Muscle layer of colon (tissue), 2 donors: ENCODE results near the gene OR52N1.

Source experiments
- H3K27ac ChIP-seq: one replicate; pipeline ENCODE4 v1.7.0; 2013; ENCODE audit warnings: low read depth, mild to moderate bottlenecking, low read length, moderate library complexity
- H3K27me3 ChIP-seq, 2 donors: one replicate each; pipeline ENCODE4 v1.7.0; 2013; ENCODE audit warnings: low read length in 2 of 2, mild to moderate bottlenecking in 2 of 2; ENCODE audit not compliant: insufficient read depth in 2 of 2, control insufficient read depth in 1 of 2
- H3K36me3 ChIP-seq: one replicate; pipeline ENCODE4 v1.7.0; 2013; ENCODE audit warnings: mild to moderate bottlenecking, low read length; ENCODE audit not compliant: insufficient read depth
- H3K4me1 ChIP-seq: one replicate; pipeline ENCODE4 v1.7.0; 2013; ENCODE audit warnings: mild to moderate bottlenecking, low read length; ENCODE audit not compliant: insufficient read depth
- H3K4me3 ChIP-seq, 2 donors: one replicate each; pipeline ENCODE4 v1.7.0; 2013; ENCODE audit warnings: low read length in 2 of 2, low read depth in 1 of 2, mild to moderate bottlenecking in 1 of 2, moderate library complexity in 1 of 2
- H3K9ac ChIP-seq: one replicate; pipeline ENCODE4 v1.7.0; 2013; ENCODE audit warnings: low read length
- H3K9me3 ChIP-seq: one replicate; pipeline ENCODE4 v1.7.0; 2013; ENCODE audit warnings: mild to moderate bottlenecking, low read length
- donor health status: abdominal sarcoma.
- donor health status: Adenocarcinoma of cecum.

The OR52N1 gene

DNA sequence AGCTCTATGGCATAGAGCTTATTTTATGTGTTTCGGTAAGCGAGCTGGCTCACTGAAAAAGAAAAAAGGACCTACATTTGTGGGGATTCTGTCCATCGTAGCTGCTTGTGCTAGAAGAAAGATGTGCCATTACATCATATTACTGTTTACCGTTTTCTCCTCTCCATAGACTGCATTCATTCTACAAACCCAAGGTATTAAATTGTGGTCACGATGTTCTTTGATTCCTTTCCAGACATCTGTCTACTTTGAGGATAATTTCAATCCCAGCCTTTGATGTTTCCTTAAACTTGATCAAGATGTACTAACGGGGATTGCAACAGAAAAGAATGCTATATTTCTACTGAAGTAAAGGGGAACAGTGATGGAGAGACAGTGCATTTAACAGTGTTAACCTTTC, 5.5 kb upstream of the OR52N1 start:
- Histone ChIP-seq H3K36me3 (no peaks in the 10 kb centered on the region), H3K9me3 (no peaks in the 10 kb centered on the region), H3K27ac (no peak overlapping the region), H3K9ac (no peak overlapping the region), H3K27me3 (no peaks in the 10 kb centered on the region), H3K4me1 (no peaks in the 10 kb centered on the region), H3K4me3 (no peak overlapping the region)

DNA sequence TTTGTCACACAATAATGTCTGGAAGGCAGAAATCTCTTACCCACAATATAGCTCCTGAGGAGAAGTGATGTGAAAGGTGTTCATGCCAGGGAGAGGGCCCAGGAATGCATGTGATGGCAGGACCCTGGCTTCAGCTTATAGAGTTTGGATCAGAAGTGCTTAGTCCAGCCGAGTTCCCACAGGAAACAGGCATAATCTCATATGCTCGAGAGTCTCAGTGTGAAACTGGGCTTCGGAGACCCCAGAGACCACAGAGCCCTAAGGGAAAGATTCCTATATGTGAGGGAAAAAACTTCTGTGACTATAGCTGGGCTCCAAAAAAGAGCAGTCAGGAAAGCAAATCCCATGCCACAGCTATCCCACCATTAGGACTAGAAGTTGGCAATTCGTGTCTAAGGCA, 7.8 kb downstream of the OR52N1 start, which contains the start of gene OR52N5:
OR52N5 (minus strand) TSS at position 101 of the 400 bp plus-strand sequence. CDS start 4,721 bp downstream, outside the sequence.
- Histone ChIP-seq H3K27ac (no peak within 1 kb of the TSS), H3K9me3 (no peaks in the 10 kb centered on the region), H3K4me1 (no peaks in the 10 kb centered on the region), H3K4me3 (no peak within 1 kb of the TSS), H3K9ac (no peak within 1 kb of the TSS), H3K36me3 (no peaks in the 10 kb centered on the region), H3K27me3 (no peaks in the 10 kb centered on the region)

DNA sequence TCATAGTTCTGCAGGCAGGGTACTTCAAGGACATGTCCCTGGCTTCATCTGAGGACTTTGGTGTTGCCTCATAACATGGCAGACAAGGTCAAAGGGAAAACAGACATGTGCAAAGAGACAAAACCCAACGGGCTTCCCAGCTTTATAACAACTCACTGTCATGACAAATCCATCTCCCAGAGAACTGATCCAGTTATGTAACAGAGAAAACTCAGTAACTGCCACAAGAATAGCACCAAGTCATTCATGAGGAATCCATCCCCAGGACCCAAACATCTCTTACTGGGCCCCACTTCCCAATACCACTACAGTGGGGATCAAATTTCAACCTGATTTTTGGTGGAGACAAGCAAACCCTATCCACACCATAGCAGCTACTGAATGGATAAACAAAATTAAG, 24.0 kb downstream of the OR52N1 start:
- H3K27ac ChIP-seq: no peak overlapping the region
- no peak overlapping the region for H3K9ac ChIP-seq
- H3K4me1 ChIP-seq: no peaks in the 10 kb centered on the region
- H3K9me3 ChIP-seq: no peaks in the 10 kb centered on the region
- H3K4me3 ChIP-seq: no peak overlapping the region
- H3K27me3 ChIP-seq: no peaks in the 10 kb centered on the region
- no peaks in the 10 kb centered on the region for H3K36me3 ChIP-seq

DNA sequence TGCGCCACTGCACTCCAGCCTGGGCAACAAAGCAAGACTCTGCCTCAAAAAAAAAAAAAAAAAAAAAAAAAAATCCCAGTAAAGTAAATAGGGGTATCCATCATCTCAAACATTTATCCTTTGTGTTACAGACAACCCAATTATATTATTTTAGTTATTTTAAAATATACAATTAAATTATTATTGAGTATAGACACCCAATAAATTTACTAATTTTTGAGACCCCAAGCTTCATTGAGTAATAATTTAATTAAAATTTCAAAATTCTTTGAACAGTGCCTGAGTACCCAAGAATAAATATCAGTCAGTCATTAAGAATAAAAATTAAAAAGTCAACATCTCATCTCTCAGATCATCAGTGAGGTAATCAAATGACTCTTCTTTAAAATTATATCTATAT, 37.1 kb downstream of the OR52N1 start, which contains the start of gene OR52N4:
OR52N4 (plus strand) TSS at position 301 of the 400 bp plus-strand sequence. CDS start 498 bp downstream, outside the sequence.
- H3K27me3 ChIP-seq: no peaks in the 10 kb centered on the region
- no peak within 1 kb of the TSS for H3K4me3 ChIP-seq
- H3K27ac ChIP-seq: no peak within 1 kb of the TSS
- H3K4me1 ChIP-seq: no peaks in the 10 kb centered on the region
- no peaks in the 10 kb centered on the region for H3K9me3 ChIP-seq
- no peaks in the 10 kb centered on the region for H3K36me3 ChIP-seq
- no peak within 1 kb of the TSS for H3K9ac ChIP-seq

DNA sequence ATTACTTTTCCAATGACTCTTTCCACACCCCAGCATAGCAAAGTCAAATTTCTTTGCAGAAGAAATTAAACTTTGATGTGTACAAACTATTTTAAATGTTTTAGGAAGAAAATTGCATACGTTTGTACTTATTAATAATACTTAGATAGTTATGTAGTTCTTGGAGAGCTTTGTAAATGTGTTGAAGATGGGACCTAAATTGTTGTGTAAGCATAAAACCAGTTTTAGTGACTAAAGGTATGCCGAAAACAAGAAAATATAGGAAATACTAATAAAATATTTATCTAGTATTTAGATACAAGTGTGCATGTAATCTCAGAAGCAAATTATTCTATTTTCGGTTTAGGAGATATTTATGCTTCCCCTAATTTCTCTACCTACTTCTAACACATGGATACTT, 41.2 kb downstream of the OR52N1 start:
- H3K9me3 ChIP-seq: no peaks in the 10 kb centered on the region
- H3K4me1 ChIP-seq: no peaks in the 10 kb centered on the region
- no peaks in the 10 kb centered on the region for H3K27me3 ChIP-seq
- H3K27ac ChIP-seq: no peak overlapping the region
- no peak overlapping the region for H3K9ac ChIP-seq
- no peak overlapping the region for H3K4me3 ChIP-seq
- no peaks in the 10 kb centered on the region for H3K36me3 ChIP-seq

DNA sequence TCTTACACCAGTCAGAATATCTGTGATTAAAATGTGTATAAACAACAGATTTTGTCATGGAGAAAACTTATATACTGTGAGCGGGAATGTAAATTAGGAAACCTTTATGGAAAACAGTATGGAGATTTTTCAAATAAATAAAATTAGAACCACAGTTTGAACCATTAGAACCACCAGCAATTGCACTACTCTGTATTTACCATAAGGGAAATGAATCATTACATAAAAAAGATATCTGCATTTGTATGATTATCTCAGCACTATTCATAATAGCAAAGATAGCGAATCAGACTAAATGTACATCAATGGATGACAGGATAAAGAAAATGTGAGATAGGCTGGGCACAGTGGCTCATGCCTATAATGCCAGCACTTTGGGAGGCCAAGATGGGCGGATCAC, 44.5 kb downstream of the OR52N1 start:
- Histone ChIP-seq H3K27me3 (no peaks in the 10 kb centered on the region), H3K27ac (no peak overlapping the region), H3K36me3 (no peaks in the 10 kb centered on the region), H3K9me3 (peaks cover 1% of the 10 kb centered on the region), H3K9ac (no peak overlapping the region), H3K4me1 (no peaks in the 10 kb centered on the region), H3K4me3 (no peak overlapping the region)

DNA sequence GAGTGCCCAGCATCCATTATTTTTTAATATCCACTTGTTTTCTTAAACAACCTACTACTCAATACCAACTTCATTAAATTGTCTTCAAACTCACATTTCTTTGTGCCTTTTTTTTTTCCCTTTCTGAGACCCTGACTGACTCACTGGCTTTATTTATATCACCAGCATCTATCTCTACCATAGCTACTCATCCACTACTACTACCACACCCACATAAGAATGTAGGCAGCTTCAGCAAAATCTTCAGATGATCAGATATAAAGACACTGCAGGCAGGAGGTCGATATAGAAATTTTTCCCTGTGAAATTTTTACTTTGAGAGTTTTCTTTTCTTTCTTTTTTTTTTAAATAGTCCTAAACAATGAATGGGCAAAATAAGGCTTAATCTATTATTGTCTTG, 52.6 kb downstream of the OR52N1 start:
- H3K27me3 ChIP-seq: no peaks in the 10 kb centered on the region
- H3K4me1 ChIP-seq: no peaks in the 10 kb centered on the region
- no peaks in the 10 kb centered on the region for H3K36me3 ChIP-seq
- H3K4me3 ChIP-seq: no peak overlapping the region
- H3K9me3 ChIP-seq: peaks cover 4% of the 10 kb centered on the region
- H3K9ac ChIP-seq: no peak overlapping the region
- no peak overlapping the region for H3K27ac ChIP-seq

DNA sequence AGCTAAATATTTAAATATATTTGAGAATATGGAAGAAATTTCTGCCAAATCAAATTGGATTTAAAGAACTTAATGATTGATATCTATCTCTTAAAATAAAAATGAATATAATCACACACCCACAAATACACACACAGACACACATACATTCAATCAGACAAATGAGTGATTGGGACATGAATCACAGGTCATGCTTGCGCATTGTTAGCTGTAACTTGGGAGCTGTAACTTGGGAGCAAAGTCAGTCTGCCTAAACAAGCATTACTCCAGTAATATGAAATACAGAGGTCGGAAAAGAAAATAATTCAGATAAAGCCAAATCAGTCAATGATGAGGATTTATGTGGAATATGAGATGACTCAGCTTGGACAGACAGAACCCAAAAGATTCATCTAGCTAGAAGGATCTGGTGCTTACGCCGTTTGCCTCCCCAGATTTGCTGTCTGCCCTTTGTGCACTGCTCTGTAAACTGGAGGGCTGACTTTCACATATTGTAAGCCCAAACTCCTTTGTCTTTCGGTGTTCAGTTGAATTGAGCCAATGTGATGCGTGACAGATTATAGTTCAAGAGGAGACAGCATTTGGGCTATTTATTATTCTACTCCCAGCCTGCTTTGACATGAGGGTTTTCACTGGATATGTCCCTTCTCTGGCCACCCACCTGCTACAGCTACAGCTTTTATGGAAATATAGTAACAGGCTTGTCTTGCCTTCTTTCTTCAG, 53.2 kb downstream of the OR52N1 start:
- peaks cover 4% of the 10 kb centered on the region for H3K9me3 ChIP-seq

DNA sequence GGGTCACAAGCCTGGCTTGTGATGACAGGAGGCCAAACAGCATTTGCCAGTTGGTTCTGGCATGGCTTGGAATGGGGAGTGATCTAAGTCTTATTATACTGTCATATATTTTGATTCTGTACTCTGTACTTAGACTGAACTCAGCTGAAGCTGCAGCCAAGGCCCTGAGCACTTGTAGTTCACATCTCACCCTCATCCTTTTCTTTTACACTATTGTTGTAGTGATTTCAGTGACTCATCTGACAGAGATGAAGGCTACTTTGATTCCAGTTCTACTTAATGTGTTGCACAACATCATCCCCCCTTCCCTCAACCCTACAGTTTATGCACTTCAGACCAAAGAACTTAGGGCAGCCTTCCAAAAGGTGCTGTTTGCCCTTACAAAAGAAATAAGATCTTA, 54.0 kb downstream of the OR52N1 start:
- Histone ChIP-seq H3K36me3 (no peaks in the 10 kb centered on the region), H3K27ac (no peak overlapping the region), H3K9me3 (peaks cover 4% of the 10 kb centered on the region), H3K4me3 (no peak overlapping the region), H3K27me3 (no peaks in the 10 kb centered on the region), H3K4me1 (no peaks in the 10 kb centered on the region), H3K9ac (no peak overlapping the region)

More for the DNA sequence above, 53.2 kb downstream of the OR52N1 start:
- H3K36me3 ChIP-seq: no peaks in the 10 kb centered on the region
- H3K27ac ChIP-seq: no peak overlapping the region
- H3K9ac ChIP-seq: no peak overlapping the region
- no peaks in the 10 kb centered on the region for H3K4me1 ChIP-seq
- H3K27me3 ChIP-seq: no peaks in the 10 kb centered on the region
- no peak overlapping the region for H3K4me3 ChIP-seq
